Upper lobe of left lung (tissue), 6 donors: Measurements from ENCODE around the gene TNN. TPM values are rescaled to one million over a fixed set of nuclear protein-coding genes. Genes with fewer than 3 reads are reported as not detected.

ENCODE experiments used
- ATAC-seq, 2 donors: fragments of 200-7000 bp; cut with Tn5 transposase; one replicate each; pipeline ENCODE4 v1.9.1; 2022; ENCODE audit warnings: mild to moderate bottlenecking in 2 of 2, moderate library complexity in 2 of 2; ENCODE audit not compliant: low FRiP score in 2 of 2
- DNase-seq, 2 donors: peaks; one replicate each; pipeline ENCODE4 v3.0.0-alpha.2; 2019 to 2020
- H3K27ac ChIP-seq, 4 donors: fragments of 200-600 bp; sonication (generic); one replicate each; pipeline ENCODE4 v1.5.1; 2016 to 2019
- H3K27me3 ChIP-seq, 4 donors: fragments of 200-600 bp; sonication (generic); one replicate each; pipeline ENCODE4 v1.5.1; 2017 to 2019
- H3K36me3 ChIP-seq, 4 donors: fragments of 200-600 bp; sonication (generic); one replicate each; pipeline ENCODE4 v1.5.1; 2016 to 2019
- H3K4me1 ChIP-seq, 4 donors: fragments of 200-600 bp; sonication (generic); one replicate each; pipeline ENCODE4 v1.5.1; 2018 to 2019
- H3K4me3 ChIP-seq, 4 donors: fragments of 200-600 bp; sonication (generic); one replicate each; pipeline ENCODE4 v1.5.1; 2017 to 2019; ENCODE audit warnings: mild to moderate bottlenecking in 2 of 4, moderate library complexity in 1 of 4
- H3K9me3 ChIP-seq, 4 donors: fragments of 200-600 bp; sonication (generic); one replicate each; pipeline ENCODE4 v1.5.1; 2018 to 2019
- EP300 ChIP-seq, 4 donors: sonication (generic); formaldehyde crosslinking; IDR thresholded peaks; one replicate each; pipeline ENCODE4 v1.5.1; 2017; ENCODE audit warnings: antibody characterized with exemption in 4 of 4, control low read depth in 2 of 4
- POLR2A ChIP-seq, 4 donors: fragments of 450-650 bp; IDR thresholded peaks; one replicate each; pipeline ENCODE4 v1.5.1; 2016 to 2017; ENCODE audit warnings: antibody characterized with exemption in 4 of 4, mild to moderate bottlenecking in 2 of 4
- POLR2AphosphoS5 ChIP-seq, 2 donors: sonication (generic); formaldehyde crosslinking; IDR thresholded peaks; one replicate each; pipeline ENCODE4 v1.5.1; 2017; ENCODE audit warnings: antibody characterized with exemption in 2 of 2
- WGBS, 2 donors: methylation state at CpG; one replicate each; pipeline ENCODE4 v1.1.5; 2017 to 2018; 5-methylcytosine and 5-hydroxymethylcytosine counted together
- total RNA-seq, 6 donors: library from RNA; depleted of rRNA in 4 of 6; stranded (reverse); fragments of >200 nt in 4 of 6; gene quantifications; one replicate each; pipeline versions ENCODE4 v1.1.0 to v1.2.1, GENCODE V29; 2016 to 2021
- TF ChIP-seq, protein P1 (sequence below), 6 experiments: fragments of 450-650 bp in 4 of 6; fragments of 200-600 bp in 2 of 6; sonication (generic) in 2 of 6; IDR thresholded peaks; one replicate each; pipeline ENCODE4 v1.5.1; 2016 to 2019; ENCODE audit warnings: antibody characterized with exemption in 6 of 6
- donor health status: DM: no; HTN: no; CAD: no; lungs with moderate emphysema.
- donor health status: DM: no; HTN: yes; CAD: no; lungs with severe emphysema.

The TNN gene
- total RNA-seq, 6 donors from 2014 or later: 0.14 to 1.0 (median 0.16) TPM; not detected in 2

DNA sequence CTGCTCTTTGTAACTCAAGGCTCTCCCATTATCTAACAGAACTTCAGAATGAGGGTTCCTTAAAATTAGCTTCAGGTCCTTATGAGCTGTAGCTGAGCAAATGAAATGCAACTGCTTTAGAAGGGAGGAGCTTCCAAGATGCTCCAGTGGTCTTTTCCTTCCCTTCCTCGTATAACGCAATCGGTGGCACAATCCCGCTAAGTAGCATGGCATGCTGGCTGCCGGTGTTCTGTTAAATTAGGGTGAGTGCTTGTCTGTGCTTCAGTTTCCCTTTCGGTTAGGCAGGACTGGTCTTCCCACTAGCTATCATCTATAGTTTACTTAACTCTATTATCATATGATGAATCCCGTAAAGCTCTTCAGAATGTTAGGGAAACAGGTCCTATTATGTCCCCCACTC is 124.0 kb downstream of the TNN start:
- H3K9me3 ChIP-seq: no peaks in the 10 kb centered on the region
- H3K36me3 ChIP-seq: no peaks in the 10 kb centered on the region
- peak overlapping the region; percentile 38 to 75 (median 62) for H3K4me3 ChIP-seq
- TF ChIP-seq POLR2A (IDR thresholded peaks at IDR 0.05): peak in 2 of 4 donors; percentile 30 to 37
- TF ChIP-seq POLR2AphosphoS5 (IDR thresholded peaks at IDR 0.05): peak; percentile 71 to 73
- TF ChIP-seq, protein P1, sequence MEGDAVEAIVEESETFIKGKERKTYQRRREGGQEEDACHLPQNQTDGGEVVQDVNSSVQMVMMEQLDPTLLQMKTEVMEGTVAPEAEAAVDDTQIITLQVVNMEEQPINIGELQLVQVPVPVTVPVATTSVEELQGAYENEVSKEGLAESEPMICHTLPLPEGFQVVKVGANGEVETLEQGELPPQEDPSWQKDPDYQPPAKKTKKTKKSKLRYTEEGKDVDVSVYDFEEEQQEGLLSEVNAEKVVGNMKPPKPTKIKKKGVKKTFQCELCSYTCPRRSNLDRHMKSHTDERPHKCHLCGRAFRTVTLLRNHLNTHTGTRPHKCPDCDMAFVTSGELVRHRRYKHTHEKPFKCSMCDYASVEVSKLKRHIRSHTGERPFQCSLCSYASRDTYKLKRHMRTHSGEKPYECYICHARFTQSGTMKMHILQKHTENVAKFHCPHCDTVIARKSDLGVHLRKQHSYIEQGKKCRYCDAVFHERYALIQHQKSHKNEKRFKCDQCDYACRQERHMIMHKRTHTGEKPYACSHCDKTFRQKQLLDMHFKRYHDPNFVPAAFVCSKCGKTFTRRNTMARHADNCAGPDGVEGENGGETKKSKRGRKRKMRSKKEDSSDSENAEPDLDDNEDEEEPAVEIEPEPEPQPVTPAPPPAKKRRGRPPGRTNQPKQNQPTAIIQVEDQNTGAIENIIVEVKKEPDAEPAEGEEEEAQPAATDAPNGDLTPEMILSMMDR (IDR thresholded peaks at IDR 0.05): no peak
- peaks cover 52 to 55% (median 54%) of the 10 kb centered on the region in 4 donors for H3K4me1 ChIP-seq
- ATAC-seq (peak in 1 of 2 donors; percentile 33), DNase-seq (peak in 1 of 2 donors; percentile 69)
- peak overlapping the region; percentile 88 to 95 (median 92) for H3K27ac ChIP-seq
- WGBS, 2 donors: 0 to 6% methylated on average over 7 of the region's 7 CpGs
- H3K27me3 ChIP-seq: no peaks in the 10 kb centered on the region

DNA sequence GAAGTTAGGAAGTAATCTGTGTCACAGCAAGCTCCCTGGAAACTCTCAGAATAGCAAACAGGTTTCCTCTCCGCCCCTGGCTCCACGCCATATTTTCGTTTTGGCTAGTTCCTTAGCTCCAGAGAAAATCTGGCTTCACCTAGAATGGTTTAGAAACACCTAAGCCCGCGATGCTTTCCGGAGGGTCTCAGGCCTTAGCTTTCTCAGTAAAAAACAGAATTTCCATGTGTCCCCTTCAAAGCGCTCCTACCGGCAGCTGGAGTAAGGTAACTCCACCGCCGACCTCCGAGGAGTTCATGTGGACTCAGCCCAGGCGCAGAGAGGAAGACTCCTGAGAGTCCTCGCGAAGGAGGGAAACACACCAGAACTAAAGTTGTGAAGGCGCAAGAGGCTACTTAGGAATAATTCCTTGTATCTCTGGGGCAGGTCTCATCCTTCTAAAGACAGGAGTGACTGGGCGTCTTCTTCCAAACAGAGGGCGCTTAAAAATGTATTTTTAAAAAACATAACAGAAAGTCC is 124.5 kb downstream of the TNN start:
- peak in 1 of 2 donors; percentile 63 for DNase-seq
- peak overlapping the region; percentile 88 to 95 (median 92) for H3K27ac ChIP-seq
- H3K9me3 ChIP-seq: no peaks in the 10 kb centered on the region
- TF ChIP-seq EP300 (IDR thresholded peaks at IDR 0.05) (no peak), POLR2A (IDR thresholded peaks at IDR 0.05) (no peak), POLR2AphosphoS5 (IDR thresholded peaks at IDR 0.05) (no peak)
- TF ChIP-seq, protein P1 (IDR thresholded peaks at IDR 0.05): peak in 1 of 6 experiments; percentile 13
- ATAC-seq: peak in 1 of 2 donors; percentile 44
- no peaks in the 10 kb centered on the region for H3K36me3 ChIP-seq
- H3K27me3 ChIP-seq: no peaks in the 10 kb centered on the region
- 0 to 1% methylated on average over 11 to 17 of the region's 17 CpGs for WGBS, 2 donors
- peaks cover 49 to 53% (median 51%) of the 10 kb centered on the region in 4 donors for H3K4me1 ChIP-seq
- peak overlapping the region; percentile 38 to 75 (median 62) for H3K4me3 ChIP-seq

DNA sequence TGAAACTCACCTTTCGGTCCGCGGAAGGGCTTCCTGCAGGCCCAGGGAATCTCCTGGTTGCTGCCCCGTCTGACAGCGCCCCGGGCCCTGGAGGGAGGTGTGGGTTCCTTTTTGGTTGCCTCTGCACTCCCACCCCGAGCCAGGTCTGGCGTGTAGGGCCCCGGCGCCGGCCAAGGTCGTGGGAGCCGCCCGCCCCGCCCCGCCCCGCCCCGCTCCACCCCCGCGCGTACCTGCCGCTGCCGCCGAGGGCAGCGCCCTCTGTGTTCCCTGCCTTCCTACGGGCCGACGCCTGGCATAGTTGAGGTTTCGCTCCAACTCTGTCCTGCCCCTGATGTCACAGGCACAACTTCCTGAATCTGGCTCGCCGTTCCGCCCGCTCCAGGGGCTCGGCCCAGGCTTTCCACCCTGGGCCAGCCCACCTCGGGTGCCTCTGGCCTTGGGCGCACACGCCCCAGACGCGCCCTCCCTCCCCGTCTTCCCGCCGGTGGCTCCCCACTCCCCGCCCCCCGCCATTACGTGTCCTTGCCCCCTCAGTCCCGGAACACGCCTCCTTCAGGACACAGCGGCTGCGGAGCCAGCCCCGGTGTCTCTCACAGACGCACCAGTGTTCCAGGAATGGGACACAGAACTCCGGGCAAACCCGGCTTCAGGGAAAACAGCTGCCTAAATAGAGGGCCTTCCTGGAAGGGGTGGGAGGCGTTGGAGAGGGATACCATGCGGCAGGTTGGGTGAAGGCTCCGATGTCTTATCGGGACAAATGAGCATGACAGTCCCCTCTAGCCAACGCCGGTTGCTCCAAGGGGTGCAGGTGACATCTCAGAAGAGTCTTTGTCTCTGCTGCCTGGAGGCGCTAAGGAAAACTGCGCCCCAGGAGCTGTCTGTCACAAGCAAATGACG is 125.2 kb downstream of the TNN start, which contains the start of gene KIAA0040:
KIAA0040 (minus strand) TSS at position 147 of the 897 bp plus-strand sequence. CDS start 31,763 bp downstream, outside the sequence.
- Histone ChIP-seq H3K27ac (peak within 1 kb of the TSS; percentile 88 to 95 (median 92)), H3K27me3 (no peaks in the 10 kb centered on the region), H3K9me3 (no peaks in the 10 kb centered on the region), H3K36me3 (no peaks in the 10 kb centered on the region), H3K4me3 (peak within 1 kb of the TSS; percentile 38 to 75 (median 62)), H3K4me1 (peaks cover 44 to 53% (median 50%) of the 10 kb centered on the region in 4 donors)
- peak; percentile 89 to 92 for ATAC-seq
- TF ChIP-seq, protein P1 (IDR thresholded peaks at IDR 0.05): peak in 2 of 6 experiments; percentile 15 to 19
- TF ChIP-seq POLR2A (IDR thresholded peaks at IDR 0.05) (peak in 3 of 4 donors; percentile 21 to 62 (median 30)), POLR2AphosphoS5 (IDR thresholded peaks at IDR 0.05) (peak; percentile 80 to 94), EP300 (IDR thresholded peaks at IDR 0.05) (peak; percentile 44 to 97 (median 95))
- peak; percentile 88 to 92 for DNase-seq
- 13 to 15% methylated on average over 22 to 26 of the region's 62 CpGs for WGBS, 2 donors

DNA sequence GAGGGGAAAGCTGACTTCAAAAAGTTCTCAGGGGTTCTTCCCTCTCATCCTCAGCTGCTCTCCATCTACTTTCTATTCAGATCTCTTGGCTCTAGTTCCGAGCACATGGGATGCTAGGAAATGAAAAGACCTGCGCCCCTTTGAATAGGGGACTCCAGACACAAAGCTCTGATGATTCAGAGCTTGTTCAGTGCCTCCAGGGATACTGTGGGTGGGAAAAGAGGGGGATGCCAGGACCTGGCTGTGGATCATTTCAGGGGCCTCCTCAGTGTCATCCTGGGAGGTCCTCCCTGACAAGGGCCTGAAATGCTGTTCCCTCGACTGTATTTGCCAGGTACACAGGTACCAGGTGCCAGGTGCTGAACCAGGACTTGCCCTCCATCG is 125.9 kb downstream of the TNN start:
- Histone ChIP-seq H3K36me3 (no peaks in the 10 kb centered on the region), H3K4me1 (peaks cover 43 to 50% (median 48%) of the 10 kb centered on the region in 4 donors), H3K9me3 (no peaks in the 10 kb centered on the region), H3K4me3 (peak overlapping the region in 3 of 4 donors; percentile 60 to 75 (median 64)), H3K27ac (peak overlapping the region; percentile 88 to 95 (median 92)), H3K27me3 (no peaks in the 10 kb centered on the region)
- no peak for DNase-seq
- WGBS, 2 donors: 65 to 70% methylated on average over 4 of the region's 4 CpGs
- TF ChIP-seq EP300 (IDR thresholded peaks at IDR 0.05): no peak
- no peak for TF ChIP-seq POLR2AphosphoS5 (IDR thresholded peaks at IDR 0.05)
- TF ChIP-seq POLR2A (IDR thresholded peaks at IDR 0.05): no peak
- TF ChIP-seq, protein P1 (IDR thresholded peaks at IDR 0.05): no peak
- ATAC-seq: peak in 1 of 2 donors; percentile 14
